ENCODE measurements around the gene NRP1.

NRP1 gene

GRCh38 chr10:33238643-33239042 is 95.8 kb downstream of the NRP1 start:
- no peaks in the 10 kb centered on the region for H3K4me1 Mint-ChIP-seq (ENCODE audit: low read depth in 2 of 2)
- no peaks in the 10 kb centered on the region for H3K9me3 Mint-ChIP-seq
- H3K27me3 Mint-ChIP-seq = peaks cover 9% of the 10 kb centered on the region in 2 donors
- no peak for ATAC-seq (replicated peaks)
- no peaks in the 10 kb centered on the region for H3K36me3 Mint-ChIP-seq (ENCODE audit: insufficient read depth)
- H3K4me3 Mint-ChIP-seq = no peak overlapping the region
- DNase-seq = no peak
- no peak overlapping the region for H3K27ac Mint-ChIP-seq

DNA sequence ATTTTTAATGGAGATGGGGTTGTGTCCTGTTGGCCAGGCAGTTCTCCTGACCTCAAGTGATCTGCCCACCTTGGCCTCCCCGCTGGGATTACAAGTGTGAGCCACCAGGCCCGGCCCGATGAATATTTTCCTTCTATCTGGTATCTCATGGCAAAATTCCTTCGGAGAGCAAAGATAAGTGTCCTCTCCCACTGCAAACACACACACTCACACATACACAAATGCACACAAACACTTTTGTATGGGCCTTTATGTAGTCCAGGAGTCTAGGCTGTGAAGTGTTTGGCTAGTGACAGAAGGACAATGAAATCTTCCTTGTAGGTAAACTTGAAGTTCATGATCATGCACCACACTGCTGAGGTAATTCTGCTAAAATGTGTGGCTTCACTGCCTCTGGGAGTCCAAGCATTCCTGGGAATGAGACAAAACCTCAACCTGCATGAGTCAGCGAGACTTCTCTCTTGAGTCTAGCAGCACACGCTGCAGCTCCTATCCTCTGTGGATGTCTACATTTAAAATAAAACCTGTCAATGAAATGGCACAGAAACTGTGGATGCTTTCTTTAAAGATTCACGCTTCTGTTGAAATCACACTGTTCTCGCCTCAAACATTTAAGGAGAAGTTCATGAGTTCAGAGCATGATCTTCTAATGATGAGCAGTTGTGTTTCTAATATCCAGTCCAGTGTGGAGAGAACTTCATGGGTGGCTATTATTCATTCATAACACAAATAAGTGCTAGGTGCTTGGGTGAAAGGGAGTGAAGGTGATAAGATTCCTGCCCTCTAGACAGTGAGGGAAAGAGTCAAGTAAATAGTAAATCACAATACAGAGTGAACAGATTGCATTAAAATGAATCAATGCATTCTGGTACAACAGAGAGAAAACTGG is 96.5 kb downstream of the NRP1 start:
- DNase-seq = no peak
- H3K27ac Mint-ChIP-seq = no peak overlapping the region
- peaks cover 13 to 15% of the 10 kb centered on the region in 2 donors for H3K27me3 Mint-ChIP-seq
- H3K9me3 Mint-ChIP-seq = no peaks in the 10 kb centered on the region
- ATAC-seq (replicated peaks) = no peak
- H3K4me3 Mint-ChIP-seq = no peak overlapping the region
- H3K36me3 Mint-ChIP-seq (ENCODE audit: insufficient read depth) = no peaks in the 10 kb centered on the region
- H3K4me1 Mint-ChIP-seq (ENCODE audit: low read depth in 2 of 2) = no peaks in the 10 kb centered on the region

GRCh38 chr10:33236916-33237315 is 97.6 kb downstream of the NRP1 start:
- ATAC-seq (replicated peaks) (no peak), DNase-seq (no peak)
- Mint-ChIP-seq H3K27me3 (peaks cover 13 to 24% of the 10 kb centered on the region in 2 donors), H3K27ac (no peak overlapping the region), H3K4me1 (ENCODE audit: low read depth in 2 of 2) (no peaks in the 10 kb centered on the region), H3K4me3 (no peak overlapping the region), H3K9me3 (no peaks in the 10 kb centered on the region), H3K36me3 (ENCODE audit: insufficient read depth) (no peaks in the 10 kb centered on the region)

DNA sequence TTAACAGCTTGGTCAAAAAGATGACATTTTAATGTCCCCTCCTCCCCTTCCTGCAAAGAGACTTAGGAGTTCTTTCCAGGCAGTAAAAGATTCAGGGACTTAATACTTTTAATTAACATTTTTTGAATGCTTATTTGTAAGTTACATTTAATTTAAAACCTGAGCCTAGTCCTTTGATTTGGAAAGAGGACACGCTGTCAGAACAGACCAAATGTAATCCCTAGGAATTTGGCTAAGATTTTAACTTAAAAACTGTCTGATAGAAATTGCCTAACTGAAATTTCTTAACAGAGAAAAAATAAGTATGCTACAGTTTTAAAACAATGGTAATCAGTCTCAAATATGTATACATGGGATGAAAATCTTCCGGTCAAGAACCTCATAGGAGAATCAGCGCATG is 98.5 kb downstream of the NRP1 start:
- peaks cover 12 to 30% of the 10 kb centered on the region in 2 donors for H3K27me3 Mint-ChIP-seq
- no peak for ATAC-seq (replicated peaks)
- no peak for DNase-seq
- no peaks in the 10 kb centered on the region for H3K9me3 Mint-ChIP-seq
- no peaks in the 10 kb centered on the region for H3K36me3 Mint-ChIP-seq (ENCODE audit: insufficient read depth)
- H3K4me3 Mint-ChIP-seq = no peak overlapping the region
- no peak overlapping the region for H3K27ac Mint-ChIP-seq
- no peaks in the 10 kb centered on the region for H3K4me1 Mint-ChIP-seq (ENCODE audit: low read depth in 2 of 2)

DNA sequence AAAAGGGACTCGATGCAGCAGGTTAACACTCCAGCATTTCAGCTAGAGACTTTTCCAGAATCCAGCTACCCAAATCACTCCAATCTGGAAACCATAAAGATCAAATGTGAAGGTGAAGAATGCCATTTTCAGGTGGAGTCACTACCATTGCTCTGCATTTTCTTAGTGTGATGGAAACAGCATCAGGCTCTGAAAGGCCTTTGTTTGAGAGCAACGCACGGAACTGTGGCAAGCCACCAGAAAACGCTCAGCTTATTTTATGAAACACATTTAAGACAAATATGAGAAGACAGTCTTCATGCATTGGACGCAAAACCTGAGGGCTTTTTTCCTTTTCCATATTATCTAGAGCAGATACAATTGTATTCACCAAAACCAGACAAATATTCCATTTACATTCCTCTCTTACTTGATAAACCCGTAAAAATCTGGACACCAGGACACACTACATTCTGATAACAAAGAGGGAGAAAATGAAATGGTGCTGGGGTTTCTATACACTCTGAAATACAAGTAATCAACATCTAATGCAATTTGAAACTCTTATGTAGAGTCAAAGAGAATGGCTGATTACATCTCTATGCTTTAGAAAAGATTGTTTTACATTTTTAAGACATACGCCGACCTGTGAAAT is 99.1 kb downstream of the NRP1 start:
- no peaks in the 10 kb centered on the region for H3K36me3 Mint-ChIP-seq (ENCODE audit: insufficient read depth)
- no peaks in the 10 kb centered on the region for H3K9me3 Mint-ChIP-seq
- DNase-seq (no peak), ATAC-seq (replicated peaks) (no peak)
- peaks cover 6 to 30% of the 10 kb centered on the region in 2 donors for H3K27me3 Mint-ChIP-seq
- no peak overlapping the region for H3K4me3 Mint-ChIP-seq
- no peak overlapping the region for H3K27ac Mint-ChIP-seq
- H3K4me1 Mint-ChIP-seq (ENCODE audit: low read depth in 2 of 2) = no peaks in the 10 kb centered on the region

- ATAC-seq (replicated peaks) (no peak), DNase-seq (no peak)
- Mint-ChIP-seq H3K27ac (no peak overlapping the region), H3K9me3 (no peaks in the 10 kb centered on the region), H3K4me1 (ENCODE audit: low read depth in 2 of 2) (no peaks in the 10 kb centered on the region), H3K36me3 (ENCODE audit: insufficient read depth) (no peaks in the 10 kb centered on the region), H3K27me3 (peaks cover 5 to 30% of the 10 kb centered on the region in 2 donors), H3K4me3 (no peak overlapping the region)
Measured at GRCh38 chr10:33234831-33235237, 99.6 kb downstream of the NRP1 start.

GRCh38 chr10:33233635-33234034 is 100.8 kb downstream of the NRP1 start:
- Mint-ChIP-seq H3K9me3 (no peaks in the 10 kb centered on the region), H3K27me3 (peaks cover 5 to 30% of the 10 kb centered on the region in 2 donors), H3K4me3 (no peak overlapping the region), H3K27ac (no peak overlapping the region), H3K36me3 (ENCODE audit: insufficient read depth) (no peaks in the 10 kb centered on the region), H3K4me1 (ENCODE audit: low read depth in 2 of 2) (no peaks in the 10 kb centered on the region)
- DNase-seq = no peak
- no peak for ATAC-seq (replicated peaks)

GRCh38 chr10:33233221-33233620 is 101.2 kb downstream of the NRP1 start:
- no peaks in the 10 kb centered on the region for H3K9me3 Mint-ChIP-seq
- no peak overlapping the region for H3K27ac Mint-ChIP-seq
- no peaks in the 10 kb centered on the region for H3K4me1 Mint-ChIP-seq (ENCODE audit: low read depth in 2 of 2)
- H3K4me3 Mint-ChIP-seq = no peak overlapping the region
- peaks cover 5 to 30% of the 10 kb centered on the region in 2 donors for H3K27me3 Mint-ChIP-seq
- no peaks in the 10 kb centered on the region for H3K36me3 Mint-ChIP-seq (ENCODE audit: insufficient read depth)
- no peak for DNase-seq
- no peak for ATAC-seq (replicated peaks)

GRCh38 chr10:33231621-33232350 is 102.7 kb downstream of the NRP1 start:
- no peak overlapping the region for H3K4me3 Mint-ChIP-seq
- no peaks in the 10 kb centered on the region for H3K4me1 Mint-ChIP-seq (ENCODE audit: low read depth in 2 of 2)
- peaks cover 5 to 21% of the 10 kb centered on the region in 2 donors for H3K27me3 Mint-ChIP-seq
- no peak overlapping the region for H3K27ac Mint-ChIP-seq
- DNase-seq = no peak
- no peak for ATAC-seq (replicated peaks)
- H3K36me3 Mint-ChIP-seq (ENCODE audit: insufficient read depth) = no peaks in the 10 kb centered on the region
- H3K9me3 Mint-ChIP-seq = no peaks in the 10 kb centered on the region

DNA sequence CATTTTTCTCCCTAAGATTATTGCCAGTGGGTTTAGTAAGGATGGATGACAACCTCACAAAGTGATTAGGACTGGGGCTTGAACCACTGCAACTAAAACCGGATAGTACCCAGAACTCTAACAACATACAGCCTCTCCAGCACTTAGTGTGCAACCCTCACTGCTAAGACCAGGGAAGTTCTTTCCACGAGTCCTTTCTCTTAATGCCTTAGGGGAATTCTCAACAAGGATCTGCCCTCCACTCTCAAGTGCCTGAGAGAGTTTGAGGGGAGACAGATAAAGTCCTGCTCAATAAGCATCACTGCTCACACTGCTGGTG is 104.6 kb downstream of the NRP1 start:
- ATAC-seq (replicated peaks) (no peak), DNase-seq (no peak)
- no peak overlapping the region for H3K4me3 Mint-ChIP-seq
- H3K9me3 Mint-ChIP-seq = no peaks in the 10 kb centered on the region
- no peaks in the 10 kb centered on the region for H3K4me1 Mint-ChIP-seq (ENCODE audit: low read depth in 2 of 2)
- no peak overlapping the region for H3K27ac Mint-ChIP-seq
- H3K27me3 Mint-ChIP-seq = peaks cover 22 to 40% of the 10 kb centered on the region in 2 donors
- H3K36me3 Mint-ChIP-seq (ENCODE audit: insufficient read depth) = peaks cover 2% of the 10 kb centered on the region

DNA sequence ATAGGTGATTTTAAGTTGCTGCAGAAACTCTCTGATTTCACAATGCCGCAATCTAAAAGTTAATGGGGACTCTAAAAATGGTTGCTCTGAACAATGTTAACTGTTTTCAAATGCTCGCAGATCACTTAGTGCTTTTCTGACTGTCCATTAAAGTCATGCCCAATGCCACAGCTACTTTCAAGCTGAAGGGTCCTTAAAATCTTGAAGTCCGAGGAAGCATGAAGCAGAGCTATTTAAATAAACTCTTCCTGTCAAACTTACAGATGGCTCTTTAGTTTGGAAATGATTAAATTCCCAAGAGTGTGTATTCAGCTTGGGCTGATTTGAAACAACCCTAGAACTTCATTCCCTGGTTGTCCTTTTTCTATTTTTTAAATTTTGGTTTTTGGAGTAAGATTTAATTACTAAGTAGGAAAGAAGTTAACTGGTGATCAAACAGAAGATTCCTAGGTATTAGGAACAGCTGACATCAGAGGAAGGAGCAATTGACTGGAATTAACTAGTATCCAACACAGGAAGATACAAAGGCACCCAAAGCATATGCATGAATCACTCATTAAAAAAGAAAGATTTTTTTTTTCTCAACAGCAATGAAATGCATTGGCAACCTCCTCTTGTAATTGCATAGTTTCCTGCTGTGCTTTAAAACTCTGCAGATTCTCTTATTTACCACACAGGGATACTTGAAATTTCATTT is 105.1 kb downstream of the NRP1 start:
- Mint-ChIP-seq H3K4me1 (ENCODE audit: low read depth in 2 of 2) (no peaks in the 10 kb centered on the region), H3K27me3 (peaks cover 27 to 45% of the 10 kb centered on the region in 2 donors)
- DNase-seq = no peak

DNA sequence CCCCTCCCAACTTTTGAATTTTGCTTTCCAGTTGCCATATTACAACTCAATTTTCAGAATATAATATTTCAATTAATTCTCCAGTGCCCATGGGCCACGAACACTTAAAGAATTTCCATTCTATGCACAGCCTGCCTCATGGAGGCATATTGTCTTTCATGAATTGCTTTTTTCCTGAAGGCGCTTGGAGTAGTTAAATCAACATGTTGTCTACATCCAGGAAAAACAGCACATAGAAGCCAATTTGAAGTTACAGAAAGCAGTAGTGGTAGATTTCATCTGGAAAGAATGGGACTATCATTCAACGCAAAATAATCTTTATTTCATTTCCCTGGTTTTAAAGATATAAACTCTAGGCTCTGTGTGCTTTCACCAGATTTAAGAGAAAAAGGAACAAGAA is 106.0 kb downstream of the NRP1 start:
- DNase-seq (no peak), ATAC-seq (replicated peaks) (no peak)
- no peaks in the 10 kb centered on the region for H3K9me3 Mint-ChIP-seq
- peaks cover 2% of the 10 kb centered on the region for H3K36me3 Mint-ChIP-seq (ENCODE audit: insufficient read depth)
- peaks cover 30 to 53% of the 10 kb centered on the region in 2 donors for H3K27me3 Mint-ChIP-seq
- H3K27ac Mint-ChIP-seq = no peak overlapping the region
- no peaks in the 10 kb centered on the region for H3K4me1 Mint-ChIP-seq (ENCODE audit: low read depth in 2 of 2)
- no peak overlapping the region for H3K4me3 Mint-ChIP-seq

More for the DNA sequence above, 105.1 kb downstream of the NRP1 start:
- H3K36me3 Mint-ChIP-seq (ENCODE audit: insufficient read depth) = peaks cover 2% of the 10 kb centered on the region
- H3K9me3 Mint-ChIP-seq = no peaks in the 10 kb centered on the region
- no peak for ATAC-seq (replicated peaks)
- no peak overlapping the region for H3K4me3 Mint-ChIP-seq
- H3K27ac Mint-ChIP-seq = no peak overlapping the region

GRCh38 chr10:33227489-33227888 is 107.0 kb downstream of the NRP1 start:
- Mint-ChIP-seq H3K9me3 (no peaks in the 10 kb centered on the region), H3K27ac (no peak overlapping the region)
- no peak for ATAC-seq (replicated peaks)

More at GRCh38 chr10:33227489-33227888, 107.0 kb downstream of the NRP1 start:
- Mint-ChIP-seq H3K36me3 (ENCODE audit: insufficient read depth) (peaks cover 2% of the 10 kb centered on the region), H3K4me3 (no peak overlapping the region), H3K27me3 (peaks cover 28 to 47% of the 10 kb centered on the region in 2 donors), H3K4me1 (ENCODE audit: low read depth in 2 of 2) (no peaks in the 10 kb centered on the region)
- no peak for DNase-seq

Data from effector memory CD8-positive, alpha-beta T cell (primary cell).